Erythroblast (primary cell): ENCODE results near the gene TMEM187.

Experiments used
- GATA1 ChIP-seq: IDR thresholded peaks from 2 replicates; pipeline ENCODE4 v1.6.1; 2011; ENCODE audit warnings: low read depth, mild to moderate bottlenecking, control low read depth, low read length, moderate library complexity
- POLR2A ChIP-seq: IDR thresholded peaks from 2 replicates; pipeline ENCODE4 v1.6.1; 2011; ENCODE audit warnings: mild to moderate bottlenecking, low read length

GRCh38 chrX:153974726-153975286 lies 2.3 kb downstream of the TMEM187 start:
- TF ChIP-seq POLR2A (no peak), GATA1 (no peak)
